ENCODE results near the gene FBXL2.

The FBXL2 gene

GRCh38 chr3:33392703-33393125, 115.5 kb downstream of the FBXL2 start:
- TF ChIP-seq CTCF (IDR thresholded peaks at IDR 0.05), result no peak
- Histone ChIP-seq H3K36me3 (peaks cover 40 to 83% (median 62%) of the 10 kb centered on the region in 3 donors), H3K27ac (peak overlapping the region; percentile 45 to 56), H3K27me3 (no peaks in the 10 kb centered on the region), H3K9me3 (no peaks in the 10 kb centered on the region), H3K4me1 (peaks cover 0 to 35% (median 4%) of the 10 kb centered on the region in 4 donors), H3K4me3 (no peak overlapping the region)
- peak in 1 of 2 donors; percentile 34 for DNase-seq
- intact Hi-C loops (cut with DNase I; ENCODE audit: low total_unique reads), result no loop called here

DNA sequence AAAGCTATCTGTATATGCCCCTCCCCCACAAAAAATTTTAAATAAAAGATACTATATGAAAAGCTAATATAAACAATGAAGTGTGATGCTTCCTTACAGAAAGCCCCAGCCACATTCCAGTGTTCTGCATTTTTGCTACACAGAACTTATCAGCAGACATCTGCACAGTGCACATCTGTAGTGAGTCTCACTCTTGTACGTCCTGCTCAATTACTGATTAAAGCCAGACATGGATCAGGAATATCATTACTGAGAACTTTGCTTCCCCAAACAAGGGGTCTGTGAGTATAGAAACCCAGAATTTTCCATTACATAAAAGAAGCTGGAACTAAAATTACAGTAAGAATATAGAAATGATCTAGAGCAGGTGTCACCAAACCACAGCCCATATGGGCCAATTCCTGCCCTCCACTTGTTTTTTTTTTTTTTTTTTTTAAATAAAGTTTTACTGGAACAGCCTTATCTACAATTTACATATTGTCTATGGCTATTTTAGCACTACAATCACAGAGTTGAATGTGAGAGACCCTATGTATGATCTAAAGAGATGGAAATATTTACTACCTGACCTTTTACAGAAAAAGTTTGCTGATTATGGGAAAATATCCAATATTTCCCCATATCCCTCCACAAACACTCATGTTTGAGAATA, 117.3 kb downstream of the FBXL2 start:
- H3K27ac ChIP-seq, result no peak overlapping the region
- intact Hi-C loops (cut with DNase I; ENCODE audit: low total_unique reads), result no loop called here
- no peak for TF ChIP-seq CTCF (IDR thresholded peaks at IDR 0.05)
- no peaks in the 10 kb centered on the region for H3K9me3 ChIP-seq
- no peak overlapping the region for H3K4me3 ChIP-seq
- H3K4me1 ChIP-seq, result peaks cover 0 to 35% (median 4%) of the 10 kb centered on the region in 4 donors
- DNase-seq, result no peak
- no peaks in the 10 kb centered on the region for H3K27me3 ChIP-seq
- H3K36me3 ChIP-seq, result peaks cover 54 to 89% (median 66%) of the 10 kb centered on the region in 3 donors

DNA sequence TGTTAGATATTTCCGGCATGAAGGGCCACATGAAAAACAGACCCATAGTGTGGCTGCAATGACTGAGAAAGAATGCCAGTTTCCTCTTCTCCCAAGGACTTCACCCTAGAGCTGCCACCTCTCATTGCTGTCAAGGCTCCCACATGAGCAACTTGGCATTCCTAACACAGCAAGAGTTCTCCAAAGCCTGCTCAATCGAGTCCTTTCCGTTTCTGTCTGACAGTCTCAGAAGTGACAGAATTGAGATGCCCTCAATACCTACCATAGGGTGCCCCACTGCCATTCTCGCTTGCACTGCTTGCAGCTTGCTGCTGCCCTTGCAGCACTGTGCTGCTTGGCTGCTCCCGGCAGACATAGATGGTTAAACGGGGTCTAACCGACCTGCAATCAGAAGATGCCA, 118.7 kb downstream of the FBXL2 start:
- peaks cover 0 to 25% (median 4%) of the 10 kb centered on the region in 4 donors for H3K4me1 ChIP-seq
- no peak overlapping the region for H3K27ac ChIP-seq
- H3K4me3 ChIP-seq, result no peak overlapping the region
- no peak for DNase-seq
- H3K27me3 ChIP-seq, result no peaks in the 10 kb centered on the region
- intact Hi-C loops (cut with DNase I; ENCODE audit: low total_unique reads), result no loop called here
- H3K9me3 ChIP-seq, result no peaks in the 10 kb centered on the region
- no peak for TF ChIP-seq CTCF (IDR thresholded peaks at IDR 0.05)
- peaks cover 62 to 91% (median 70%) of the 10 kb centered on the region in 3 donors for H3K36me3 ChIP-seq

DNA sequence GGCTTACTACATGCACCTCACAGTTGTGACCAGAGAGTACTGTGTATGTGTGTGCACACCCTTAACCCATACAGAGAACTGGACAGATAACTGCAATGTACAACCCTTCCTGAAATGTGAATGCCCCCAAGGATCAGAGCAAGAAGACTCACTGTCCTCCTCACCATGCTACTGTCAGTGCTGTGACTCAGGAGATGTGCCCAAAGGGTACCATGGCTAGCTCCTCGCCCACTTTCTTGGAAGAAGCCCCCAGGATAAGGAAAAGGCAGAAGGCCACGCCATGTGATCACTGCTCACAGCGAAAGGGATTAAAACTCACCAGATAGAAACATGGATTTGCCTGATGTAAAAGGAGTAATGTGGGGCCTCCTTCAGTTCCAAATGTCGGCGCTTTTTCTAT, 121.2 kb downstream of the FBXL2 start:
- Histone ChIP-seq H3K27me3 (no peaks in the 10 kb centered on the region), H3K9me3 (no peaks in the 10 kb centered on the region), H3K4me1 (no peaks in the 10 kb centered on the region), H3K36me3 (peaks cover 69 to 93% (median 80%) of the 10 kb centered on the region in 3 donors), H3K4me3 (no peak overlapping the region), H3K27ac (no peak overlapping the region)
- intact Hi-C loops (cut with DNase I; ENCODE audit: low total_unique reads), result no loop called here
- DNase-seq, result no peak
- TF ChIP-seq CTCF (IDR thresholded peaks at IDR 0.05), result no peak

DNA sequence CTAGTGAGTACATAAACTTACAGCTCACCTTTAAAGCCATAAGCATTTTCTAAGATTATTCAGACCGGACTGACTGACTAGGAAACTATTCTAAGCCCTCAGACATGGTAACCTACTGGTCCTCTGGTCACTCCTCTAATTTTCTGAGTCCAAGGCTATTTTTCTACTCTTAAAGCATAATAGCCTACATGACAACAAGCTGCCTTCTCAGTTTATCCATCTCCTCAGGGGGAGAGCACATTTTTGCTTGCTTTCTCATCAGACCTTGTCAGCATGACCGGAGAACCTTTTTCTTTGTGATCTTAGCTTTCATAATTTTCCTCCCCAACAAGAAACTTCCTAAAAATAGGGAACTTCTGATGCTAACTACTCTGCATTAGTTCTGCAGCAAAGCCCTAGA, 124.5 kb downstream of the FBXL2 start:
- no peak for DNase-seq
- peaks cover 81 to 89% (median 89%) of the 10 kb centered on the region in 3 donors for H3K36me3 ChIP-seq
- H3K4me1 ChIP-seq, result no peaks in the 10 kb centered on the region
- no peak for TF ChIP-seq CTCF (IDR thresholded peaks at IDR 0.05)
- no peaks in the 10 kb centered on the region for H3K9me3 ChIP-seq
- no peak overlapping the region for H3K27ac ChIP-seq
- H3K4me3 ChIP-seq, result no peak overlapping the region
- intact Hi-C loops (cut with DNase I; ENCODE audit: low total_unique reads), result no loop called here
- H3K27me3 ChIP-seq, result no peaks in the 10 kb centered on the region

Measured in tibial artery (tissue), 4 donors.